ENCODE results near the gene RPA3.
A peak's percentile ranks its signal among the peaks of the same experiment; 100 is the strongest.

RPA3 gene

DNA sequence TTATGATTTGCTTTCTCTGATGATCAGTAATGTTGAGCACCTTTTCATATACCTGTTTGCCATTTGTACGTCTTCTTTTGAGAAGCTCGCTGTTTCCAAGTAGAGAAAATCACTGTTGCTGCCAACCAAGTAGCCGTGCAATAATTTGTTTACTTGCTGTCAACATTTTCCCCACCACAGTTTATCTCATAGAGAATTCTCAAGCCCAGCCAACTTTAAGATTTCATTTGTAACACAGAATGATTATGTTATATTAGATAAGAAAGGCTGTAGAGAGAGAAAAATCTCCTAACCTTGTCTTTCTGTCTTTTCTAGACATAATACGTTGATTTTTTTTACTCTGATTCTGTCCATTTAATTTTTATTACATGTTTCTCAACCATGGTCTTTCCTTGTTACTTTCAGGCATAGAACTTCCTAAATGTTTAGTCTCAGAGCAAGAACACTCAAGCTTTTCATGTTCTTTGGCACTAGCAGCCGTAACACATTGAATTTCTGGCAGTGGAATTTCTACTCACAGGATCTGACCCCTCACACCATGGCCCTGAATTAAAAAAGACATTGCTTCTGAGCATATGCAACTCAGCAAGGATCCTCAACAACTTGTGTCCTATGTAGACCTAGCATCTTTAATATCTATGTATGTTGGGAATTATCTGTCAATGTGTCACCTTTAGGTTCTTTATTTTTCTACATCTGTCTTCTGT is 23.1 kb downstream of the RPA3 start:
- CTCF ChIA-PET, result no interaction called here

DNA sequence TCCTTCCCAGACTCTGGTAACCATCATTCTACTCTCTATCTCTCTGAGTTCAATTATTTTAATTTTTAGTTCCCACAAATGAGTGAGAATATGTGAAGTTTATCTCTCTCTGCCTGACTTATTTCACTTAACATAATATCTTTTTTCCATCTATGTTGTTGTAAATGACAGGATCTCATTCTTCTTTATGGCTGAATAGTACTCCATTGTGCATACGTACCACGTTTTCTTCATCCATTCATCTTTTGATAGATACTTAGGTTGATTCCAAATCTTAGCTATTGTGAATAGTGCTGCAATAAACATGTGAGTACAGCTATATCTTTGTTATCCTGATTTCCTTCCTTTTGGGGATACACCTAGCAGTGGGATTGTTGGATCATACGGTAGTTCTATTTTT is 23.9 kb downstream of the RPA3 start:
- CTCF ChIA-PET, result no interaction called here
- no peak overlapping the region for H3K4me3 ChIP-seq (ENCODE audit: control insufficient read depth in 1 of 7, extremely low read depth in 1 of 7, insufficient read depth in 4 of 7, low read depth in 2 of 7, low read length in 6 of 7)
- no peaks in the 10 kb centered on the region for H3K9me3 ChIP-seq (ENCODE audit: control extremely low read depth in 1 of 5, control insufficient read depth in 4 of 5, insufficient read depth in 2 of 5, low read depth in 1 of 5, low read length in 4 of 5)
- no peaks in the 10 kb centered on the region for H3K36me3 ChIP-seq (ENCODE audit: control insufficient read depth in 4 of 4, insufficient read depth in 4 of 4, low read length in 3 of 4)
- peaks cover 5 to 24% (median 14%) of the 10 kb centered on the region in 4 experiments for H3K4me1 ChIP-seq (ENCODE audit: control extremely low read depth in 1 of 4, control insufficient read depth in 4 of 4, insufficient read depth in 4 of 4, low read length in 3 of 4)
- DNase-seq, result no peak
- no peaks in the 10 kb centered on the region for H3K27me3 ChIP-seq (replicated peaks in 2 of 5; ENCODE audit: control insufficient read depth in 4 of 5, insufficient read depth in 5 of 5, low read length in 4 of 5)
- no peak overlapping the region for H3K27ac ChIP-seq (ENCODE audit: insufficient read depth in 1 of 2, low read depth in 1 of 2, low read length in 2 of 2, poor library complexity in 1 of 2, severe bottlenecking in 2 of 2)
- no CpG with 5 or more reads among the region's 3 CpGs for WGBS (ENCODE audit: insufficient coverage)
- POLR2A ChIA-PET, result no interaction called here

More for the DNA sequence above, 23.1 kb downstream of the RPA3 start:
- H3K27ac ChIP-seq (ENCODE audit: insufficient read depth in 1 of 2, low read depth in 1 of 2, low read length in 2 of 2, poor library complexity in 1 of 2, severe bottlenecking in 2 of 2), result no peak overlapping the region
- H3K4me3 ChIP-seq (ENCODE audit: control insufficient read depth in 1 of 7, extremely low read depth in 1 of 7, insufficient read depth in 4 of 7, low read depth in 2 of 7, low read length in 6 of 7), result no peak overlapping the region
- 97% methylated on average over 5 of the region's 5 CpGs for WGBS (ENCODE audit: insufficient coverage)
- POLR2A ChIA-PET, result no interaction called here
- H3K9me3 ChIP-seq (ENCODE audit: control extremely low read depth in 1 of 5, control insufficient read depth in 4 of 5, insufficient read depth in 2 of 5, low read depth in 1 of 5, low read length in 4 of 5), result no peaks in the 10 kb centered on the region
- H3K27me3 ChIP-seq (replicated peaks in 2 of 5; ENCODE audit: control insufficient read depth in 4 of 5, insufficient read depth in 5 of 5, low read length in 4 of 5), result no peaks in the 10 kb centered on the region
- H3K36me3 ChIP-seq (ENCODE audit: control insufficient read depth in 4 of 4, insufficient read depth in 4 of 4, low read length in 3 of 4), result no peaks in the 10 kb centered on the region
- H3K4me1 ChIP-seq (ENCODE audit: control extremely low read depth in 1 of 4, control insufficient read depth in 4 of 4, insufficient read depth in 4 of 4, low read length in 3 of 4), result peaks cover 5 to 26% (median 14%) of the 10 kb centered on the region in 4 experiments
- DNase-seq, result no peak

GRCh38 chr7:7693881-7694280 is 24.5 kb downstream of the RPA3 start:
- H3K4me3 ChIP-seq (ENCODE audit: control insufficient read depth in 1 of 7, extremely low read depth in 1 of 7, insufficient read depth in 4 of 7, low read depth in 2 of 7, low read length in 6 of 7), result no peak overlapping the region
- peaks cover 7 to 23% (median 14%) of the 10 kb centered on the region in 4 experiments for H3K4me1 ChIP-seq (ENCODE audit: control extremely low read depth in 1 of 4, control insufficient read depth in 4 of 4, insufficient read depth in 4 of 4, low read length in 3 of 4)
- no peaks in the 10 kb centered on the region for H3K36me3 ChIP-seq (ENCODE audit: control insufficient read depth in 4 of 4, insufficient read depth in 4 of 4, low read length in 3 of 4)
- CTCF ChIA-PET, result interaction anchor here (1.5 to 4.2 kb wide), 2 partner anchors 13 to 63 kb away, joined by 4 to 29 read pairs; no protein-coding TSS in a partner anchor
- DNase-seq, result no peak
- POLR2A ChIA-PET, result no interaction called here
- H3K27me3 ChIP-seq (replicated peaks in 2 of 5; ENCODE audit: control insufficient read depth in 4 of 5, insufficient read depth in 5 of 5, low read length in 4 of 5), result no peaks in the 10 kb centered on the region
- H3K9me3 ChIP-seq (ENCODE audit: control extremely low read depth in 1 of 5, control insufficient read depth in 4 of 5, insufficient read depth in 2 of 5, low read depth in 1 of 5, low read length in 4 of 5), result no peaks in the 10 kb centered on the region
- H3K27ac ChIP-seq (ENCODE audit: insufficient read depth in 1 of 2, low read depth in 1 of 2, low read length in 2 of 2, poor library complexity in 1 of 2, severe bottlenecking in 2 of 2), result no peak overlapping the region

- H3K27me3 ChIP-seq (replicated peaks in 2 of 5; ENCODE audit: control insufficient read depth in 4 of 5, insufficient read depth in 5 of 5, low read length in 4 of 5), result no peaks in the 10 kb centered on the region
- WGBS (ENCODE audit: insufficient coverage), result 98% methylated on average over 4 of the region's 4 CpGs
- no peaks in the 10 kb centered on the region for H3K36me3 ChIP-seq (ENCODE audit: control insufficient read depth in 4 of 4, insufficient read depth in 4 of 4, low read length in 3 of 4)
- peaks cover 0 to 24% (median 9%) of the 10 kb centered on the region in 4 experiments for H3K4me1 ChIP-seq (ENCODE audit: control extremely low read depth in 1 of 4, control insufficient read depth in 4 of 4, insufficient read depth in 4 of 4, low read length in 3 of 4)
- ChIA-PET CTCF (interaction anchor here (1.7 kb wide), 1 partner anchor 32 kb away, joined by 3 read pairs; no protein-coding TSS in a partner anchor), POLR2A (no interaction called here)
- H3K9me3 ChIP-seq (ENCODE audit: control extremely low read depth in 1 of 5, control insufficient read depth in 4 of 5, insufficient read depth in 2 of 5, low read depth in 1 of 5, low read length in 4 of 5), result no peaks in the 10 kb centered on the region
- no peak overlapping the region for H3K27ac ChIP-seq (ENCODE audit: insufficient read depth in 1 of 2, low read depth in 1 of 2, low read length in 2 of 2, poor library complexity in 1 of 2, severe bottlenecking in 2 of 2)
- H3K4me3 ChIP-seq (ENCODE audit: control insufficient read depth in 1 of 7, extremely low read depth in 1 of 7, insufficient read depth in 4 of 7, low read depth in 2 of 7, low read length in 6 of 7), result peak overlapping the region in 1 of 7 experiments; percentile 70
- DNase-seq, result no peak
Observed at GRCh38 chr7:7688956-7689355, 29.5 kb downstream of the RPA3 start.

- Histone ChIP-seq H3K27me3 (replicated peaks in 2 of 5; ENCODE audit: control insufficient read depth in 4 of 5, insufficient read depth in 5 of 5, low read length in 4 of 5) (no peaks in the 10 kb centered on the region), H3K36me3 (ENCODE audit: control insufficient read depth in 4 of 4, insufficient read depth in 4 of 4, low read length in 3 of 4) (no peaks in the 10 kb centered on the region), H3K27ac (ENCODE audit: insufficient read depth in 1 of 2, low read depth in 1 of 2, low read length in 2 of 2, poor library complexity in 1 of 2, severe bottlenecking in 2 of 2) (no peak overlapping the region), H3K4me1 (ENCODE audit: control extremely low read depth in 1 of 4, control insufficient read depth in 4 of 4, insufficient read depth in 4 of 4, low read length in 3 of 4) (peaks cover 0 to 24% (median 9%) of the 10 kb centered on the region in 4 experiments), H3K9me3 (ENCODE audit: control extremely low read depth in 1 of 5, control insufficient read depth in 4 of 5, insufficient read depth in 2 of 5, low read depth in 1 of 5, low read length in 4 of 5) (no peaks in the 10 kb centered on the region), H3K4me3 (ENCODE audit: control insufficient read depth in 1 of 7, extremely low read depth in 1 of 7, insufficient read depth in 4 of 7, low read depth in 2 of 7, low read length in 6 of 7) (peak overlapping the region in 3 of 7 experiments; percentile 11 to 70 (median 34))
- CTCF ChIA-PET, result no interaction called here
- WGBS (ENCODE audit: insufficient coverage), result 20% methylated on average over 1 of the region's 6 CpGs
- peak in 2 of 3 donors; percentile 29 to 39 for DNase-seq
- POLR2A ChIA-PET, result no interaction called here
Observed at GRCh38 chr7:7688310-7688709, 30.1 kb downstream of the RPA3 start.

- ChIA-PET POLR2A (no interaction called here), CTCF (no interaction called here)
- Histone ChIP-seq H3K4me3 (ENCODE audit: control insufficient read depth in 1 of 7, extremely low read depth in 1 of 7, insufficient read depth in 4 of 7, low read depth in 2 of 7, low read length in 6 of 7) (peak overlapping the region in 2 of 7 experiments; percentile 34 to 70), H3K27me3 (replicated peaks in 2 of 5; ENCODE audit: control insufficient read depth in 4 of 5, insufficient read depth in 5 of 5, low read length in 4 of 5) (no peaks in the 10 kb centered on the region), H3K27ac (ENCODE audit: insufficient read depth in 1 of 2, low read depth in 1 of 2, low read length in 2 of 2, poor library complexity in 1 of 2, severe bottlenecking in 2 of 2) (no peak overlapping the region), H3K9me3 (ENCODE audit: control extremely low read depth in 1 of 5, control insufficient read depth in 4 of 5, insufficient read depth in 2 of 5, low read depth in 1 of 5, low read length in 4 of 5) (no peaks in the 10 kb centered on the region), H3K4me1 (ENCODE audit: control extremely low read depth in 1 of 4, control insufficient read depth in 4 of 4, insufficient read depth in 4 of 4, low read length in 3 of 4) (peaks cover 0 to 27% (median 9%) of the 10 kb centered on the region in 4 experiments), H3K36me3 (ENCODE audit: control insufficient read depth in 4 of 4, insufficient read depth in 4 of 4, low read length in 3 of 4) (no peaks in the 10 kb centered on the region)
- no CpG with 5 or more reads among the region's 1 CpG for WGBS (ENCODE audit: insufficient coverage)
- peak in 1 of 3 donors; percentile 14 for DNase-seq
Observed at GRCh38 chr7:7687800-7688199, 30.6 kb downstream of the RPA3 start.

- Histone ChIP-seq H3K27ac (ENCODE audit: insufficient read depth in 1 of 2, low read depth in 1 of 2, low read length in 2 of 2, poor library complexity in 1 of 2, severe bottlenecking in 2 of 2) (no peak overlapping the region), H3K4me3 (ENCODE audit: control insufficient read depth in 1 of 7, extremely low read depth in 1 of 7, insufficient read depth in 4 of 7, low read depth in 2 of 7, low read length in 6 of 7) (no peak overlapping the region), H3K27me3 (replicated peaks in 2 of 5; ENCODE audit: control insufficient read depth in 4 of 5, insufficient read depth in 5 of 5, low read length in 4 of 5) (no peaks in the 10 kb centered on the region), H3K36me3 (ENCODE audit: control insufficient read depth in 4 of 4, insufficient read depth in 4 of 4, low read length in 3 of 4) (no peaks in the 10 kb centered on the region), H3K4me1 (ENCODE audit: control extremely low read depth in 1 of 4, control insufficient read depth in 4 of 4, insufficient read depth in 4 of 4, low read length in 3 of 4) (peaks cover 0 to 29% (median 9%) of the 10 kb centered on the region in 4 experiments), H3K9me3 (ENCODE audit: control extremely low read depth in 1 of 5, control insufficient read depth in 4 of 5, insufficient read depth in 2 of 5, low read depth in 1 of 5, low read length in 4 of 5) (no peaks in the 10 kb centered on the region)
- CTCF ChIA-PET, result interaction anchor here (1.3 kb wide), 1 partner anchor 74 kb away, joined by 3 read pairs; no protein-coding TSS in a partner anchor
- POLR2A ChIA-PET, result no interaction called here
- WGBS (ENCODE audit: insufficient coverage), result 94% methylated on average over 2 of the region's 2 CpGs
- DNase-seq, result no peak
Observed at GRCh38 chr7:7686811-7687508, 31.4 kb downstream of the RPA3 start.
